BLaER1 treated with 17β-estradiol and CSF1 and Interleukin-3, amounts not matched to agents 10 nM and 100 nM (cell line): Measurements from ENCODE around the gene WFDC12.

Experiments used
- H3K27ac ChIP-seq, 11 experiments: shearing (Covaris generic); formaldehyde crosslinking; 2 replicates each; pipeline ENCODE4 v1.8.1; 2022
- H3K27me3 ChIP-seq, 11 experiments: shearing (Covaris generic); formaldehyde crosslinking; 2 replicates each; pipeline ENCODE4 v1.8.1; 2022
- H3K36me3 ChIP-seq, 11 experiments: shearing (Covaris generic); formaldehyde crosslinking; 2 replicates each; pipeline ENCODE4 v1.8.1; 2022
- H3K4me1 ChIP-seq, 10 experiments: shearing (Covaris generic); formaldehyde crosslinking; 2 replicates each; pipeline ENCODE4 v1.8.1; 2022
- H3K4me2 ChIP-seq, 11 experiments: shearing (Covaris generic); formaldehyde crosslinking; 2 replicates each; pipeline ENCODE4 v1.8.1; 2022
- H3K4me3 ChIP-seq, 10 experiments: shearing (Covaris generic); formaldehyde crosslinking; 2 replicates each; pipeline ENCODE4 v1.8.1; 2022
- H3K9ac ChIP-seq, 11 experiments: shearing (Covaris generic); formaldehyde crosslinking; 2 replicates each; pipeline ENCODE4 v1.8.1; 2022
- H3K9me3 ChIP-seq, 11 experiments: shearing (Covaris generic); formaldehyde crosslinking; replicated peaks in 1 of 11; 2 replicates each; pipeline ENCODE4 v1.8.1; 2022
- H4K20me1 ChIP-seq, 11 experiments: shearing (Covaris generic); formaldehyde crosslinking; 2 replicates each; pipeline ENCODE4 v1.8.1; 2022
- Cebpa-rat ChIP-seq, 11 experiments: shearing (Covaris generic); IDR thresholded peaks; 2 replicates each; pipeline ENCODE4 v1.8.1; 2022

The WFDC12 gene

GRCh38 chr20:45111799-45112471 lies 12.3 kb downstream of the WFDC12 start:
- H3K27me3 ChIP-seq, result no peaks in the 10 kb centered on the region
- H3K4me3 ChIP-seq, result no peak overlapping the region
- H4K20me1 ChIP-seq, result no peaks in the 10 kb centered on the region
- H3K4me1 ChIP-seq, result 0 out of 20 replicates have a peak, but pooled peaks cover 0 to 3% (median 0%) of the 10 kb centered on the region in 10 experiments
- H3K4me2 ChIP-seq, result no peak overlapping the region
- no peaks in the 10 kb centered on the region for H3K9me3 ChIP-seq
- H3K9ac ChIP-seq, result no peak overlapping the region
- H3K36me3 ChIP-seq, result no peaks in the 10 kb centered on the region
- no peak overlapping the region for H3K27ac ChIP-seq
- no peak for TF ChIP-seq Cebpa-rat (IDR thresholded peaks at IDR 0.05)

GRCh38 chr20:45111285-45111684 lies 13.0 kb downstream of the WFDC12 start:
- no peaks in the 10 kb centered on the region for H3K36me3 ChIP-seq

GRCh38 chr20:45110301-45110700 lies 14.0 kb downstream of the WFDC12 start:
- TF ChIP-seq Cebpa-rat (IDR thresholded peaks at IDR 0.05), result no peak
- H4K20me1 ChIP-seq, result no peaks in the 10 kb centered on the region
- H3K27me3 ChIP-seq, result no peaks in the 10 kb centered on the region
- H3K4me1 ChIP-seq, result peaks cover 0 to 5% (median 1%) of the 10 kb centered on the region in 10 experiments; a peak in 14 of 20 replicates
- no peaks in the 10 kb centered on the region for H3K9me3 ChIP-seq
- H3K4me3 ChIP-seq, result no peak overlapping the region
- H3K36me3 ChIP-seq, result no peaks in the 10 kb centered on the region
- H3K27ac ChIP-seq, result no peak overlapping the region
- no peak overlapping the region for H3K4me2 ChIP-seq
- H3K9ac ChIP-seq, result no peak overlapping the region

More at GRCh38 chr20:45111285-45111684, 13.0 kb downstream of the WFDC12 start:
- H3K9ac ChIP-seq, result no peak overlapping the region
- no peak for TF ChIP-seq Cebpa-rat (IDR thresholded peaks at IDR 0.05)
- H3K4me1 ChIP-seq, result 0 out of 20 replicates have a peak, but pooled peaks cover 0 to 3% (median 0%) of the 10 kb centered on the region in 10 experiments
- H3K4me3 ChIP-seq, result no peak overlapping the region
- no peak overlapping the region for H3K27ac ChIP-seq
- no peaks in the 10 kb centered on the region for H4K20me1 ChIP-seq
- H3K4me2 ChIP-seq, result no peak overlapping the region
- H3K9me3 ChIP-seq, result no peaks in the 10 kb centered on the region
- H3K27me3 ChIP-seq, result no peaks in the 10 kb centered on the region

- no peak overlapping the region for H3K27ac ChIP-seq
- no peaks in the 10 kb centered on the region for H3K27me3 ChIP-seq
- H3K4me3 ChIP-seq, result no peak overlapping the region
- no peak for TF ChIP-seq Cebpa-rat (IDR thresholded peaks at IDR 0.05)
- H4K20me1 ChIP-seq, result no peaks in the 10 kb centered on the region
- no peak overlapping the region for H3K9ac ChIP-seq
- no peaks in the 10 kb centered on the region for H3K36me3 ChIP-seq
- no peak overlapping the region for H3K4me2 ChIP-seq
- no peaks in the 10 kb centered on the region for H3K9me3 ChIP-seq
- H3K4me1 ChIP-seq, result peaks cover 6 to 12% (median 8%) of the 10 kb centered on the region in 10 experiments
Measured at GRCh38 chr20:45109634-45110033, 14.6 kb downstream of the WFDC12 start.

GRCh38 chr20:45105317-45105716 lies 18.9 kb downstream of the WFDC12 start:
- H3K27me3 ChIP-seq, result peaks cover 15 to 21% (median 19%) of the 10 kb centered on the region in 11 experiments

DNA sequence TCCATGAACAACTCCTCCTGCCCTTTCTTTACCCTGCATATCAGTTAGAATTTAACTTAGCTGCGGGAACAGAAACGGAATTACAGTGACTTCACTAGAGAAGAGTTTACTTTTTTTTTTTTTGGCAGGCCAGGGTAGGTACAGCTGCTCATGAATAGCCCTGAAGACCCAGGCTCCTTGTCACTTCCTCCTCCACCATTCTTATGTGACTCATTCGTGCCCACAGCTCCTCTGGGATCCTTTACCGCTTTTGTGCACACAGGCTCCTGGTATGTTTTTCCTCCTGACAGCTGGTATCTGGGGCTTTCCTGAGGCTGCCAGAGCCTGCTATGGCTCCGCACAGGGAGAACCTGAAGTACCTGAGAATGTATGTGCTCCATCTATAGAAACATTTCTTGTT lies 19.5 kb downstream of the WFDC12 start:
- Histone ChIP-seq H3K27ac (no peak overlapping the region), H3K27me3 (peaks cover 20 to 26% (median 24%) of the 10 kb centered on the region in 11 experiments), H3K36me3 (no peaks in the 10 kb centered on the region), H3K4me3 (no peak overlapping the region), H4K20me1 (peaks cover 0 to 7% (median 0%) of the 10 kb centered on the region in 11 experiments; a peak in 2 of 22 replicates), H3K9ac (no peak overlapping the region), H3K9me3 (no peaks in the 10 kb centered on the region), H3K4me1 (peaks cover 14 to 31% (median 28%) of the 10 kb centered on the region in 10 experiments), H3K4me2 (peak overlapping the region; percentile 14 to 57 (median 39); a peak in 21 of 22 replicates)
- no peak for TF ChIP-seq Cebpa-rat (IDR thresholded peaks at IDR 0.05)

More at GRCh38 chr20:45105317-45105716, 18.9 kb downstream of the WFDC12 start:
- Histone ChIP-seq H3K4me2 (peak overlapping the region; percentile 14 to 57 (median 39); a peak in 20 of 22 replicates), H3K27ac (no peak overlapping the region), H3K4me1 (peaks cover 14 to 31% (median 28%) of the 10 kb centered on the region in 10 experiments), H3K9me3 (no peaks in the 10 kb centered on the region), H4K20me1 (peaks cover 0 to 7% (median 0%) of the 10 kb centered on the region in 11 experiments; a peak in 2 of 22 replicates), H3K9ac (no peak overlapping the region), H3K36me3 (no peaks in the 10 kb centered on the region), H3K4me3 (no peak overlapping the region)
- no peak for TF ChIP-seq Cebpa-rat (IDR thresholded peaks at IDR 0.05)

DNA sequence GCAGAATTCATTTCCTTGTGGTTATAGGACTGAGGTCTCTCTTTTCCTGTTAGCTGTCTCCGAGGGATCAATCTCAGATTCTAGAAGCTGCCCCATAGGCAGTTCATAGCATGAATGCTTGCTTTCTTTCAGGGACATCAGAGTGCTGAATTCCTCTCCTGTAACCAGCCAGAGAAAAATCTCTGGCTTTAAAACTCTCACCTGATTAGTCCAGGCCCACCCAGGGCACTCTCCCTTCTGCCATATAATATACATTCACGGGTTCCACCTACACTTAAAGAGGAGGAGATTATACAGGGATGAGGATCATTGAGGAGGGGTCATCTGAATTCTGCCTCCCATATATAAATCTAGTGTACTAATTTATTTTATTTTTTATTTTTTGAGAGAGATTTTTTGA lies 21.2 kb downstream of the WFDC12 start:
- Histone ChIP-seq H3K27me3 (peaks cover 25 to 33% (median 30%) of the 10 kb centered on the region in 11 experiments), H3K4me3 (no peak overlapping the region), H3K4me1 (peaks cover 14 to 31% (median 28%) of the 10 kb centered on the region in 10 experiments), H3K9me3 (no peaks in the 10 kb centered on the region), H4K20me1 (peaks cover 0 to 13% (median 0%) of the 10 kb centered on the region in 11 experiments; a peak in 2 of 22 replicates), H3K4me2 (peak overlapping the region in 7 of 11 experiments; percentile 6 to 37 (median 30); a peak in 9 of 22 replicates), H3K36me3 (no peaks in the 10 kb centered on the region), H3K27ac (no peak overlapping the region), H3K9ac (no peak overlapping the region)
- no peak for TF ChIP-seq Cebpa-rat (IDR thresholded peaks at IDR 0.05)

DNA sequence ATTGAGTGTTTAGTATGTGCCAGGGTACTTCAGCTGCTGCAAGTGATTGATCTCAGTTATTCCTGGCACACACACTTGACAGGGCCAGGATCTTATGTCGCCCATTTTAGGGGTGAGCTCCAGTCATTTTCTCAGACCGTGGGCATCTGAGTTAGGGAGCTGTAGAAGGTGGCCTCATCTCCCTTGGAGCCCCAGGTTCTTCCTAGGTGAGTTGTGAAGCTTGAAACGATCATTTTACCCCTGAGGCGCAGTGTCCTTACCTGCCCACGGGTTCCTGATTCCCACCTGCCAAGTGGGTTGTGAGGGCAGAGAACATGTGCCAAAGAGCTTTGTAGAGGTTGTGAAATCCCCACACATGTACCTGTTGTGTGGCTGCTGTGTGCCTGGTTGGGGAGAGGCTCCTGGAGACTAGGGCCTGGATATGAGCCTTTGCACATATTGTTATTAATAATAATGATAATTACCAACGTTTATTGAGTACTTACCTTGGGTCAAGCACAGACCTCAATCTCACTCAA lies 22.9 kb downstream of the WFDC12 start:
- Histone ChIP-seq H3K36me3 (no peaks in the 10 kb centered on the region), H3K9me3 (no peaks in the 10 kb centered on the region), H3K4me1 (peaks cover 14 to 31% (median 28%) of the 10 kb centered on the region in 10 experiments), H3K27me3 (peaks cover 25 to 33% (median 30%) of the 10 kb centered on the region in 11 experiments), H3K27ac (no peak overlapping the region), H3K4me2 (peak overlapping the region; percentile 55 to 93 (median 71)), H4K20me1 (peaks cover 0 to 15% (median 0%) of the 10 kb centered on the region in 11 experiments; a peak in 3 of 22 replicates), H3K9ac (peak overlapping the region in 2 of 11 experiments; percentile 21 to 43; a peak in 2 of 22 replicates), H3K4me3 (peak overlapping the region in 1 of 10 experiments; percentile 52; a peak in 1 of 20 replicates)
- TF ChIP-seq Cebpa-rat (IDR thresholded peaks at IDR 0.05), result no peak

DNA sequence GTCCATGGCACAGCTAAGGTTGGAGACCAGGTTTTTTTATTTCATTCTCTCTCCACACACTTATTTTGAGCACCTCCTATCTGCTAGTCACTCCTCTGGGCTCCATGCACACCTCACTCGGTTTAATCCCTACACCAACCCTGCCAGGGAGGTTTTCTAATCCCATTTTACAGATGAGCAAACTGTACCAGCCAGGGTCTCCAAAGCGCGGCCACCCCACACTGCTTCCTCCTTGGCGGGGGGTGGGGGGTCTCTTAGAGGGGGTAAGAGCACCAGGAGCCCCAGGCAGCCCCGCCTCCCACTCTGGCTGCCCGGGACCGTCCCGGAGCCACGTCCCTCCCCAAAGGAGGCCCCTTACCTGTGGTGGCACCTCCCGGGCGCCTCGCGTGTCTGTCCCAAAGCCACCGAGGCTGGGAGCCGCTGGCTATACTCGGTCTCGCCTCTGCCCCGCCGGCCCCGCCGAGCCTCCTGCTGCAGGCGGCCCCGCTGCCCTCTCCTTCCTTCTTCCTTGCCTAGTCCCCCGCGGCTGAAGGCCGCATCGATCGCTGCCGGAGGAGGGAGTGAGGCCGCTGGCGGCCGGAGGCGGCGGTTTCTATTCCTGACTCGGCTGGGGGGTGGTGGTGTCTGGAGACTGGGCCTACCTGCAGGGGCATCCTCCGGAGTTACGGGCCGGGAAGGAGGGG lies 23.6 kb downstream of the WFDC12 start, which contains the start of gene KCNS1:
KCNS1 (minus strand) TSS at position 565 of the 683 bp plus-strand sequence. CDS start 1,891 bp downstream, outside the sequence.
- Histone ChIP-seq H3K9me3 (no peaks in the 10 kb centered on the region), H3K36me3 (no peaks in the 10 kb centered on the region), H3K27ac (no peak within 1 kb of the TSS), H3K4me1 (peaks cover 14 to 30% (median 28%) of the 10 kb centered on the region in 10 experiments), H3K9ac (peak within 1 kb of the TSS in 8 of 11 experiments; percentile 21 to 51 (median 46); a peak in 11 of 22 replicates), H3K4me3 (peak within 1 kb of the TSS in 7 of 10 experiments; percentile 21 to 61 (median 35); a peak in 10 of 20 replicates), H4K20me1 (peaks cover 0 to 19% (median 0%) of the 10 kb centered on the region in 11 experiments; a peak in 3 of 22 replicates), H3K4me2 (peak within 1 kb of the TSS; percentile 55 to 93 (median 71)), H3K27me3 (peaks cover 25 to 33% (median 30%) of the 10 kb centered on the region in 11 experiments)
- TF ChIP-seq Cebpa-rat (IDR thresholded peaks at IDR 0.05), result no peak
